GM19467 (cell line): Measurements from ENCODE around the gene C17orf50.
A peak's percentile ranks its signal among the peaks of the same experiment; 100 is the strongest.

Source experiments
- ATAC-seq: cut with Tn5 transposase; IDR thresholded peaks from one replicate; pipeline ENCODE4 v1.9.1; 2021; ENCODE audit warnings: mild to moderate bottlenecking, moderate library complexity; ENCODE audit not compliant: unreplicated experiment

C17orf50 gene

GRCh38 chr17:35809855-35810461 is 49.3 kb downstream of the C17orf50 start:
- ATAC-seq = peak; percentile 4

GRCh38 chr17:35811759-35812158 is 51.1 kb downstream of the C17orf50 start:
- ATAC-seq = no peak

- ATAC-seq = no peak
Measured at GRCh38 chr17:35812456-35812855, 51.8 kb downstream of the C17orf50 start.
